RPMI7951 (cell line): ENCODE results near the gene DELE1. TPM values are rescaled to one million over a fixed set of nuclear protein-coding genes. Genes with fewer than 3 reads are reported as not detected.

Experiments
- DNase-seq: peaks from one replicate; pipeline ENCODE4 v3.0.0-alpha.2; 2012; ENCODE audit warnings: low read depth
- total RNA-seq: library from RNA; depleted of rRNA; stranded (reverse); fragments of >200 nt; shearing (Covaris generic); gene quantifications from 2 replicates; pipeline ENCODE4 v1.2.3, GENCODE V29; 2014; rRNA removed

The DELE1 gene
- 33.9 and 35.8 TPM in 2 replicates for total RNA-seq

GRCh38 chr5:141923448-141924313 is at the start of gene DELE1:
DELE1 (plus strand) TSS chr5:141923871; CDS start chr5:141923942, 71 bp downstream.
- peak; percentile 90 for DNase-seq

- no peak for DNase-seq
Measured at GRCh38 chr5:141873933-141874261, 49.8 kb upstream of the DELE1 start.

- DNase-seq: no peak
Measured at GRCh38 chr5:141874262-141874964, 49.3 kb upstream of the DELE1 start.

GRCh38 chr5:141875022-141875740 is 48.5 kb upstream of the DELE1 start:
- DNase-seq: no peak

GRCh38 chr5:141875795-141876627 is 47.7 kb upstream of the DELE1 start:
- DNase-seq: no peak

- DNase-seq: no peak
Measured at GRCh38 chr5:141876628-141877355, 46.9 kb upstream of the DELE1 start.

- no peak for DNase-seq
Measured at GRCh38 chr5:141877356-141878185, 46.1 kb upstream of the DELE1 start.

- peak; percentile 28 for DNase-seq
Measured at GRCh38 chr5:141878186-141878710, 45.4 kb upstream of the DELE1 start, which contains the start of gene PCDH1. PCDH1 (minus strand) TSS chr5:141878410; CDS start chr5:141878262, 148 bp downstream.

GRCh38 chr5:141878711-141879425 is 44.8 kb upstream of the DELE1 start:
- peak; percentile 80 for DNase-seq

GRCh38 chr5:141879426-141879759 is 44.3 kb upstream of the DELE1 start:
- no peak for DNase-seq

- peak; percentile 34 for DNase-seq
Measured at GRCh38 chr5:141879941-141880738, 43.5 kb upstream of the DELE1 start.

- DNase-seq: no peak
Measured at GRCh38 chr5:141880961-141881801, 42.5 kb upstream of the DELE1 start.

- peak; percentile 34 for DNase-seq
Measured at GRCh38 chr5:141881886-141882285, 41.8 kb upstream of the DELE1 start.

GRCh38 chr5:141882594-141883183 is 41.0 kb upstream of the DELE1 start:
- peak; percentile 38 for DNase-seq

- peak; percentile 53 for DNase-seq
Measured at GRCh38 chr5:141883184-141883891, 40.3 kb upstream of the DELE1 start.

GRCh38 chr5:141883892-141884318 is 39.8 kb upstream of the DELE1 start:
- no peak for DNase-seq
